ENCODE measurements around the gene CSF2RB. TPM values are rescaled to one million over a fixed set of nuclear protein-coding genes. Genes with fewer than 3 reads are reported as not detected.

CSF2RB gene
- total RNA-seq, 3 donors from 2014 or later = 4.1 to 8.1 (median 5.3) TPM

GRCh38 chr22:36891646-36892045 lies 21.8 kb upstream of the CSF2RB start:
- TF ChIP-seq, protein P1, sequence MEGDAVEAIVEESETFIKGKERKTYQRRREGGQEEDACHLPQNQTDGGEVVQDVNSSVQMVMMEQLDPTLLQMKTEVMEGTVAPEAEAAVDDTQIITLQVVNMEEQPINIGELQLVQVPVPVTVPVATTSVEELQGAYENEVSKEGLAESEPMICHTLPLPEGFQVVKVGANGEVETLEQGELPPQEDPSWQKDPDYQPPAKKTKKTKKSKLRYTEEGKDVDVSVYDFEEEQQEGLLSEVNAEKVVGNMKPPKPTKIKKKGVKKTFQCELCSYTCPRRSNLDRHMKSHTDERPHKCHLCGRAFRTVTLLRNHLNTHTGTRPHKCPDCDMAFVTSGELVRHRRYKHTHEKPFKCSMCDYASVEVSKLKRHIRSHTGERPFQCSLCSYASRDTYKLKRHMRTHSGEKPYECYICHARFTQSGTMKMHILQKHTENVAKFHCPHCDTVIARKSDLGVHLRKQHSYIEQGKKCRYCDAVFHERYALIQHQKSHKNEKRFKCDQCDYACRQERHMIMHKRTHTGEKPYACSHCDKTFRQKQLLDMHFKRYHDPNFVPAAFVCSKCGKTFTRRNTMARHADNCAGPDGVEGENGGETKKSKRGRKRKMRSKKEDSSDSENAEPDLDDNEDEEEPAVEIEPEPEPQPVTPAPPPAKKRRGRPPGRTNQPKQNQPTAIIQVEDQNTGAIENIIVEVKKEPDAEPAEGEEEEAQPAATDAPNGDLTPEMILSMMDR (IDR thresholded peaks at IDR 0.05) = no peak
- Histone ChIP-seq H3K9me3 (no peaks in the 10 kb centered on the region), H3K4me1 (ENCODE audit: low read depth) (no peaks in the 10 kb centered on the region), H3K4me3 (no peak overlapping the region), H3K36me3 (ENCODE audit: low read depth) (no peaks in the 10 kb centered on the region)
- ATAC-seq (no peak), DNase-seq (no peak)
- intact Hi-C loops (cut with DNase I, micrococcal nuclease) = no loop called here

GRCh38 chr22:36892292-36892691 lies 21.1 kb upstream of the CSF2RB start:
- intact Hi-C loops (cut with DNase I, micrococcal nuclease) = no loop called here
- no peaks in the 10 kb centered on the region for H3K4me1 ChIP-seq (ENCODE audit: low read depth)
- ATAC-seq (no peak), DNase-seq (no peak)
- no peaks in the 10 kb centered on the region for H3K36me3 ChIP-seq (ENCODE audit: low read depth)
- H3K9me3 ChIP-seq = no peaks in the 10 kb centered on the region
- TF ChIP-seq, protein P1 (IDR thresholded peaks at IDR 0.05) = no peak
- H3K4me3 ChIP-seq = no peak overlapping the region

DNA sequence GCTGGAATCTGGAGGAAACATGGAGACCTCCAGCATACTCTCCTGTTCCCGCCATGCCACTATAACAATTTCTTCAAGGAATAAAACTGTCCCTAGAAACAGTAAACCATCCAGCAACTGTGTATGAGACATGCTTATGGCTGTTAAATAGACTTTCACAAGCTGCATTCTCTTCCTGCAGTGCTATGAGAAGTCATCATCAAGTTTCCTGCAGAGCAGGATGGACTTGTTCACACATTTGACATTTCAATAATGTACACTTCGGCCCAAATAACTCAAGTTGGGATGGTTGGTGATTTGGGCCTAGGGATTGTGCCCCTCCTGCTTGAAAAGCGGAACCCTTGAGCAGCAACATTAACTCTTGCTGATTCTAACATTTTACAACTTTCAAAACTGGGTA lies 20.2 kb upstream of the CSF2RB start:
- intact Hi-C loops (cut with DNase I, micrococcal nuclease) = no loop called here
- H3K36me3 ChIP-seq (ENCODE audit: low read depth) = no peaks in the 10 kb centered on the region
- TF ChIP-seq, protein P1 (IDR thresholded peaks at IDR 0.05) = no peak
- ATAC-seq = no peak
- DNase-seq = no peak
- H3K4me3 ChIP-seq = no peak overlapping the region
- no peaks in the 10 kb centered on the region for H3K9me3 ChIP-seq
- H3K4me1 ChIP-seq (ENCODE audit: low read depth) = no peaks in the 10 kb centered on the region

DNA sequence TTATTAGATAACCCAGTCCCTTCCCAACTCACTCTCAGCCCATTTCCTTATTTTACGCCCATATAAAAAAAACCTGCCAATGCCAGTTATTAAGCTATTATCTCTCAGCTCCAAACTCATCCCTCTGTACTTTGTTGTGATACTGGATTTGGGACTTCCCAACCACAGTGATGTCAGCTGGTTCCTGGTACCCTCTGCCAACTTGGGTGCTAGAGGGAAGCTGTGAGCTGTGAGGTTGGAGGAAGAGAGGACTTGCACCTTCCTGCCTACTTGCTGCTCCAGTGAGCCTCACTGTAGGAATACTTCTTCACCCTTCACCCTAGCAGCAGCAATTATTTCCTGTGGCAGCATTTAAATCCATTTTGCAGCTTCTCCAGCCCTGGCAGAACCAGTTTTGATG lies 19.2 kb upstream of the CSF2RB start:
- Histone ChIP-seq H3K4me3 (no peak overlapping the region), H3K36me3 (ENCODE audit: low read depth) (no peaks in the 10 kb centered on the region), H3K9me3 (no peaks in the 10 kb centered on the region), H3K4me1 (ENCODE audit: low read depth) (no peaks in the 10 kb centered on the region)
- TF ChIP-seq, protein P1 (IDR thresholded peaks at IDR 0.05) = no peak
- intact Hi-C loops (cut with DNase I, micrococcal nuclease) = no loop called here
- DNase-seq (no peak), ATAC-seq (no peak)

GRCh38 chr22:36897611-36898010 lies 15.8 kb upstream of the CSF2RB start:
- no peak for ATAC-seq
- H3K4me3 ChIP-seq = no peak overlapping the region
- no peaks in the 10 kb centered on the region for H3K4me1 ChIP-seq (ENCODE audit: low read depth)
- DNase-seq = no peak
- no peaks in the 10 kb centered on the region for H3K9me3 ChIP-seq
- intact Hi-C loops (cut with DNase I, micrococcal nuclease) = no loop called here
- TF ChIP-seq, protein P1 (IDR thresholded peaks at IDR 0.05) = no peak
- no peaks in the 10 kb centered on the region for H3K36me3 ChIP-seq (ENCODE audit: low read depth)

GRCh38 chr22:36898690-36899089 lies 14.7 kb upstream of the CSF2RB start:
- DNase-seq (no peak), ATAC-seq (no peak)
- H3K9me3 ChIP-seq = no peaks in the 10 kb centered on the region
- no peaks in the 10 kb centered on the region for H3K4me1 ChIP-seq (ENCODE audit: low read depth)
- TF ChIP-seq, protein P1 (IDR thresholded peaks at IDR 0.05) = no peak
- H3K4me3 ChIP-seq = no peak overlapping the region
- no peaks in the 10 kb centered on the region for H3K36me3 ChIP-seq (ENCODE audit: low read depth)
- intact Hi-C loops (cut with DNase I, micrococcal nuclease) = no loop called here

All from mucosa of descending colon (tissue), 3 donors.